HepG2 (cell line): ENCODE data around the gene GLB1L. TPM values are rescaled to one million over a fixed set of nuclear protein-coding genes. Genes with fewer than 3 reads are reported as not detected.

Experiments
- EHMT2 ChIP-seq: fragments of 200-600 bp; sonication (generic); IDR thresholded peaks from 2 replicates; pipeline ENCODE4 v1.7.0; 2017; ENCODE audit warnings: antibody characterized with exemption, low read depth, low read length, borderline replicate concordance
- FOXP1 ChIP-seq, 2 experiments: fragments of 450-650 bp in 1 of 2; IDR thresholded peaks; 2 replicates each; pipeline ENCODE4 v1.6.1; 2017 to 2018; ENCODE audit warnings: antibody characterized with exemption in 1 of 2
- GTF3A ChIP-seq: sonication (generic); formaldehyde crosslinking; conservative IDR thresholded peaks from 2 replicates; pipeline ENCODE4 v1.4.0; 2020; ENCODE audit warnings: mild to moderate bottlenecking, missing genetic modification reagents
- LCORL ChIP-seq, 2 experiments: fragments of 450-650 bp in 1 of 2; sonication (generic) in 1 of 2; formaldehyde crosslinking in 1 of 2; IDR thresholded peaks; 2 replicates each; pipeline versions ENCODE4 v1.5.0 to v1.6.1; 2017 to 2020; ENCODE audit warnings: antibody characterized with exemption in 1 of 2, missing genetic modification reagents in 1 of 2
- MATR3 ChIP-seq: sonication (generic); formaldehyde crosslinking; IDR thresholded peaks from 2 replicates; pipeline ENCODE4 v1.4.0; 2020; ENCODE audit warnings: missing genetic modification reagents
- NFYB ChIP-seq: sonication (generic); formaldehyde crosslinking; IDR thresholded peaks from 2 replicates; pipeline ENCODE4 v1.4.0; 2020; ENCODE audit warnings: missing genetic modification reagents
- NFYC ChIP-seq: IDR thresholded peaks from 2 replicates; pipeline ENCODE4 v1.6.1; 2016; ENCODE audit warnings: missing genetic modification reagents, missing compliant biosample characterization
- RARG ChIP-seq: sonication (generic); formaldehyde crosslinking; IDR thresholded peaks from 2 replicates; pipeline ENCODE4 v1.4.0; 2020; ENCODE audit warnings: low read depth, mild to moderate bottlenecking, missing genetic modification reagents
- SMAD9 ChIP-seq: sonication (generic); formaldehyde crosslinking; IDR thresholded peaks from 2 replicates; pipeline ENCODE4 v1.5.1; 2020; ENCODE audit warnings: mild to moderate bottlenecking, missing genetic modification reagents
- TGIF2 ChIP-seq: IDR thresholded peaks from 2 replicates; pipeline ENCODE4 v1.6.1; 2016; ENCODE audit warnings: control low read depth, missing compliant biosample characterization
- ZC3H4 ChIP-seq: sonication (generic); formaldehyde crosslinking; IDR thresholded peaks from 2 replicates; pipeline ENCODE4 v1.4.0; 2020; ENCODE audit warnings: missing genetic modification reagents, borderline replicate concordance
- ZNF318 ChIP-seq: sonication (generic); formaldehyde crosslinking; IDR thresholded peaks from 2 replicates; pipeline ENCODE4 v1.4.0; 2020; ENCODE audit warnings: mild to moderate bottlenecking, missing genetic modification reagents
- ZNF563 ChIP-seq: sonication (generic); formaldehyde crosslinking; IDR thresholded peaks from 2 replicates; pipeline ENCODE4 v1.8.0; 2022; ENCODE audit warnings: mild to moderate bottlenecking, moderate library complexity, missing genetic modification reagents
- ZNF740 ChIP-seq: sonication (generic); formaldehyde crosslinking; IDR thresholded peaks from 2 replicates; pipeline ENCODE4 v1.4.0; 2020; ENCODE audit warnings: missing genetic modification reagents
- ZZZ3 ChIP-seq: sonication (generic); formaldehyde crosslinking; IDR thresholded peaks from 2 replicates; pipeline ENCODE4 v1.4.0; 2020; ENCODE audit warnings: missing genetic modification reagents, mild to moderate bottlenecking, borderline replicate concordance
- polyA plus RNA-seq, 8 experiments: library from polyadenylated mRNA; depleted of rRNA in 3 of 8; stranded (reverse) in 7 of 8; unstranded in 1 of 8; fragments of >200 nt; fragmentation: Illumina TruSeq in 4 of 8; extraction: Trizol in 4 of 8; gene quantifications; 2 replicates each; pipeline versions ENCODE4 v1.2.1 to v1.2.3, GENCODE V29; 2011 to 2016; ENCODE audit warnings: low read depth in 4 of 8, missing spikeins in 1 of 8, mixed read lengths in 1 of 8; ENCODE audit not compliant: insufficient read depth in 1 of 8
- total RNA-seq, 5 experiments: library from RNA; depleted of rRNA; stranded (reverse); fragments of >200 nt; fragmentation: Illumina TruSeq; extraction: Trizol; gene quantifications; 2 replicates each; pipeline ENCODE4 v1.2.3, GENCODE V29; 2016; ENCODE audit warnings: low read depth in 1 of 5
- TF ChIP-seq, protein P1 (sequence below): sonication (generic); formaldehyde crosslinking; IDR thresholded peaks from 2 replicates; pipeline ENCODE4 v1.4.0; 2020; ENCODE audit warnings: missing genetic modification reagents, low read depth, mild to moderate bottlenecking, borderline replicate concordance
- TF ChIP-seq, protein P2 (sequence below): IDR thresholded peaks from 2 replicates; pipeline ENCODE4 v1.6.1; 2016; ENCODE audit warnings: low read depth, borderline replicate concordance

The GLB1L gene
- total and polyA plus RNA-seq, 2 of the 13 experiments (the other 11 are each of a cell fraction or from before 2014, with no cell fraction given): 6.8 to 7.3 TPM

- TF ChIP-seq ZC3H4 (CRISPR knock-in tag): no peak
- no peak for TF ChIP-seq NFYC (CRISPR knock-in tag)
- TF ChIP-seq LCORL (IDR thresholded peaks at IDR 0.05): no peak
- 0 out of 2 replicates have a peak, but pooled peaks have one; percentile 21 for TF ChIP-seq LCORL (CRISPR knock-in tag; IDR thresholded peaks at IDR 0.05)
- TF ChIP-seq ZNF318 (CRISPR knock-in tag): no peak
- TF ChIP-seq NFYB (CRISPR knock-in tag): no peak
- TF ChIP-seq ZNF740 (CRISPR knock-in tag): no peak
- no peak for TF ChIP-seq ZNF563 (CRISPR knock-in tag)
- no peak for TF ChIP-seq ZZZ3 (CRISPR knock-in tag)
- TF ChIP-seq EHMT2: no peak
- TF ChIP-seq GTF3A (CRISPR knock-in tag): no peak
- TF ChIP-seq, protein P1, sequence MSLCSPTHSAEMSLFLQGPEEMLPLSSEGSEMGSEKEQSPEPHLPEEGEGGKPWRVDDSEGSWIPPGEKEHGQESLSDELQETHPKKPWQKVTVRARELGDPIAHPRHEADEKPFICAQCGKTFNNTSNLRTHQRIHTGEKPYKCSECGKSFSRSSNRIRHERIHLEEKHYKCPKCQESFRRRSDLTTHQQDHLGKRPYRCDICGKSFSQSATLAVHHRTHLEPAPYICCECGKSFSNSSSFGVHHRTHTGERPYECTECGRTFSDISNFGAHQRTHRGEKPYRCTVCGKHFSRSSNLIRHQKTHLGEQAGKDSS: no peak
- TF ChIP-seq MATR3: no peak
- TF ChIP-seq SMAD9 (CRISPR knock-in tag): no peak
- TF ChIP-seq, protein P2, sequence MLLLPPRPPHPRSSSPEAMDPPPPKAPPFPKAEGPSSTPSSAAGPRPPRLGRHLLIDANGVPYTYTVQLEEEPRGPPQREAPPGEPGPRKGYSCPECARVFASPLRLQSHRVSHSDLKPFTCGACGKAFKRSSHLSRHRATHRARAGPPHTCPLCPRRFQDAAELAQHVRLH: no peak
- no peak for TF ChIP-seq TGIF2 (CRISPR knock-in tag)
- no peak for TF ChIP-seq FOXP1 (IDR thresholded peaks at IDR 0.05)
- no peak for TF ChIP-seq FOXP1 (CRISPR knock-in tag; IDR thresholded peaks at IDR 0.05)
- TF ChIP-seq RARG (CRISPR knock-in tag): no peak
These were observed 2.7 kb upstream of the GLB1L start (continued) for GRCh38 chr2:219247678-219248642.
